ENCODE data around the gene CDH26. TPM values are rescaled to one million over a fixed set of nuclear protein-coding genes. Genes with fewer than 3 reads are reported as not detected.
A peak's percentile ranks its signal among the peaks of the same experiment; 100 is the strongest.
"Not testable (repeated sequence)": the region's sequence is repeated elsewhere in the genome, so short reads cannot be mapped to it uniquely, and the experiment has no call there.

The CDH26 gene
- total and polyA plus RNA-seq, 2 experiments from 2014 or later, result 0.38 to 1.6 TPM

- Histone ChIP-seq H3K4me3 (no peak overlapping the region), H3K27me3 (no peaks in the 10 kb centered on the region), H3K4me1 (ENCODE audit: low read depth) (peaks cover 21% of the 10 kb centered on the region), H3K9me3 (ENCODE audit: low read depth) (no peaks in the 10 kb centered on the region), H3K27ac (no peak overlapping the region), H3K36me3 (no peaks in the 10 kb centered on the region)
- DNase-seq (ENCODE audit: low read depth in 1 of 2, low spot score in 1 of 2), result no peak
- TF ChIP-seq CTCF (IDR thresholded peaks at IDR 0.05; ENCODE audit: low read depth, low read length), result no peak
These were observed 81.3 kb downstream of the CDH26 start for GRCh38 chr20:60039526-60039925.

GRCh38 chr20:60040471-60041162 lies 82.4 kb downstream of the CDH26 start:
- no peak overlapping the region for H3K4me3 ChIP-seq
- TF ChIP-seq CTCF (IDR thresholded peaks at IDR 0.05; ENCODE audit: low read depth, low read length), result no peak
- H3K4me1 ChIP-seq (ENCODE audit: low read depth), result peaks cover 13% of the 10 kb centered on the region
- no peak overlapping the region for H3K27ac ChIP-seq
- no peaks in the 10 kb centered on the region for H3K27me3 ChIP-seq
- no peaks in the 10 kb centered on the region for H3K9me3 ChIP-seq (ENCODE audit: low read depth)
- H3K36me3 ChIP-seq, result no peaks in the 10 kb centered on the region
- no peak for DNase-seq (ENCODE audit: low read depth in 1 of 2, low spot score in 1 of 2)

- peak in 1 of 2 donors; percentile 3 for DNase-seq (ENCODE audit: low read depth in 1 of 2, low spot score in 1 of 2)
- H3K27ac ChIP-seq, result not testable (repeated sequence)
These were observed 83.4 kb downstream of the CDH26 start for GRCh38 chr20:60041436-60042165.

GRCh38 chr20:60043435-60043834 lies 85.2 kb downstream of the CDH26 start:
- no peak overlapping the region for H3K4me3 ChIP-seq
- no peak for DNase-seq (ENCODE audit: low read depth in 1 of 2, low spot score in 1 of 2)
- TF ChIP-seq CTCF (IDR thresholded peaks at IDR 0.05; ENCODE audit: low read depth, low read length), result no peak
- no peak overlapping the region for H3K27ac ChIP-seq
- H3K9me3 ChIP-seq (ENCODE audit: low read depth), result no peaks in the 10 kb centered on the region
- no peaks in the 10 kb centered on the region for H3K27me3 ChIP-seq
- peaks cover 8% of the 10 kb centered on the region for H3K4me1 ChIP-seq (ENCODE audit: low read depth)
- no peaks in the 10 kb centered on the region for H3K36me3 ChIP-seq

More at GRCh38 chr20:60041436-60042165, 83.4 kb downstream of the CDH26 start:
- peaks cover 13% of the 10 kb centered on the region for H3K4me1 ChIP-seq (ENCODE audit: low read depth)
- H3K36me3 ChIP-seq; H3K27me3 ChIP-seq; H3K4me3 ChIP-seq; H3K9me3 ChIP-seq (ENCODE audit: low read depth): not testable (repeated sequence)

- no peak overlapping the region for H3K4me3 ChIP-seq
- no peak for DNase-seq (ENCODE audit: low read depth in 1 of 2, low spot score in 1 of 2)
- H3K9me3 ChIP-seq (ENCODE audit: low read depth), result no peaks in the 10 kb centered on the region
- TF ChIP-seq CTCF (IDR thresholded peaks at IDR 0.05; ENCODE audit: low read depth, low read length), result no peak
- no peak overlapping the region for H3K27ac ChIP-seq
- peaks cover 5% of the 10 kb centered on the region for H3K4me1 ChIP-seq (ENCODE audit: low read depth)
- H3K36me3 ChIP-seq, result no peaks in the 10 kb centered on the region
- no peaks in the 10 kb centered on the region for H3K27me3 ChIP-seq
These were observed 87.8 kb downstream of the CDH26 start for GRCh38 chr20:60046011-60046413.

- Histone ChIP-seq H3K27ac (no peak overlapping the region), H3K27me3 (peaks cover 2% of the 10 kb centered on the region), H3K9me3 (ENCODE audit: low read depth) (no peaks in the 10 kb centered on the region), H3K4me1 (ENCODE audit: low read depth) (peaks cover 5% of the 10 kb centered on the region), H3K4me3 (no peak overlapping the region), H3K36me3 (no peaks in the 10 kb centered on the region)
- no peak for TF ChIP-seq CTCF (IDR thresholded peaks at IDR 0.05; ENCODE audit: low read depth, low read length)
- DNase-seq (ENCODE audit: low read depth in 1 of 2, low spot score in 1 of 2), result no peak
These were observed 88.2 kb downstream of the CDH26 start for GRCh38 chr20:60046436-60046835.
